Gastrocnemius medialis (tissue), 4 donors: ENCODE results near the gene AMMECR1. TPM values are rescaled to one million over a fixed set of nuclear protein-coding genes. Genes with fewer than 3 reads are reported as not detected.

ENCODE experiments used
- ATAC-seq, 2 donors: fragments of 150-250 bp; one replicate each; pipeline ENCODE4 v1.9.1; 2016
- DNase-seq, 2 donors: peaks; one replicate each; pipeline ENCODE4 v3.0.0-alpha.2; 2019
- H3K27ac ChIP-seq, 4 donors: fragments of 200-600 bp; sonication (generic); 1 replicate in 1 of 4; 2 replicates in 3 of 4; pipeline ENCODE4 v1.5.1; 2016 to 2018; ENCODE audit warnings: mild to moderate bottlenecking in 2 of 4, moderate library complexity in 1 of 4
- H3K27me3 ChIP-seq, 3 donors: fragments of 200-600 bp; sonication (generic) in 2 of 3; 1 replicate in 1 of 3; 2 replicates in 2 of 3; pipeline versions ENCODE4 v1.5.1 to v1.6.0; 2016 to 2019; ENCODE audit warnings: mild to moderate bottlenecking in 1 of 3, moderate library complexity in 1 of 3
- H3K36me3 ChIP-seq, 2 donors: fragments of 200-600 bp; sonication (generic) in 1 of 2; one replicate each; pipeline ENCODE4 v1.5.1; 2017 to 2018
- H3K4me1 ChIP-seq, 2 donors: fragments of 200-600 bp; sonication (generic) in 1 of 2; one replicate each; pipeline ENCODE4 v1.5.1; 2016 to 2017; ENCODE audit warnings: mild to moderate bottlenecking in 2 of 2
- H3K4me3 ChIP-seq, 4 donors: fragments of 200-600 bp; sonication (generic) in 3 of 4; 1 replicate in 1 of 4; 2 replicates in 3 of 4; pipeline ENCODE4 v1.5.1; 2016 to 2019; ENCODE audit warnings: mild to moderate bottlenecking in 2 of 4
- H3K9me3 ChIP-seq, 3 donors: fragments of 200-600 bp; sonication (generic) in 2 of 3; 1 replicate in 1 of 3; 2 replicates in 2 of 3; pipeline ENCODE4 v1.5.1; 2016 to 2019
- POLR2A ChIP-seq, 2 donors: fragments of 450-650 bp; IDR thresholded peaks; one replicate each; pipeline ENCODE4 v1.6.1; 2017; ENCODE audit warnings: antibody characterized with exemption in 2 of 2, mild to moderate bottlenecking in 2 of 2, moderate library complexity in 2 of 2
- in situ Hi-C, 4 donors: fragments of 200-750 bp; cut with MboI; loops; one replicate each; pipeline versions ENCODE4 v1.15.0 to v1.8.0; 2017; ENCODE audit warnings: low sequenced_read_pairs in 4 of 4
- intact Hi-C: fragments of 100-400 bp; cut with DNase I; formaldehyde crosslinking; loops from one replicate; pipeline ENCODE4 v1.15.1; 2023; ENCODE audit warnings: low total_unique reads
- total RNA-seq, 4 donors: library from RNA; depleted of rRNA; stranded (reverse); fragments of >200 nt; gene quantifications; one replicate each; pipeline versions ENCODE4 v1.1.0 to v1.2.3, GENCODE V29; 2016
- TF ChIP-seq, protein P1 (sequence below), 5 experiments: fragments of 450-650 bp in 3 of 5; fragments of 200-600 bp in 2 of 5; sonication (generic) in 2 of 5; IDR thresholded peaks in 4 of 5; conservative IDR thresholded peaks in 1 of 5; 1 replicate in 4 of 5; 2 replicates in 1 of 5; pipeline ENCODE4 v1.5.1; 2016 to 2019; ENCODE audit warnings: antibody characterized with exemption in 5 of 5, mild to moderate bottlenecking in 3 of 5, moderate library complexity in 3 of 5

AMMECR1 gene
- total RNA-seq, 4 donors from 2014 or later: 1.2 to 2.6 (median 1.9) TPM

DNA sequence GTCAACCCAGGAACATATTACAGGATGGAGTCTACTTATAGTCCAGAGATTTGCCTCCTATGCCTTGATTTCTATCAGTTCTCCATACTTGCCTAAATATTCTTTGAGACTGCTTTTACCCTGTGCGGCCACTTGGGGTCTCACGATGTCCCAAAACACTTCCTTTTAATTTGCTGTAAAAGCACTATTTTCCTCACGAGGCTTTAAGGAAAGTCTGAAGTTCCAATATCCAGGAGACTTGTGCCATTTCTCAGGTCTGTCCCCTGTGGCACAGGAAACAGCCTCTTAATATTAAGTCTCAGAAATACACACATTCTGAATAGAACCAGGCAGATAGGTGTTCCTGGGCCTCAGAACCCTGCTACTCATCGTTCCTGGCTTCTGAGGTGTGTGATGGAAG is 172.0 kb downstream of the AMMECR1 start:
- in situ Hi-C loops: loop anchor here (5.0 to 25.0 kb wide), 3 partner anchors 234 to 241 kb away; no protein-coding TSS in a partner anchor

DNA sequence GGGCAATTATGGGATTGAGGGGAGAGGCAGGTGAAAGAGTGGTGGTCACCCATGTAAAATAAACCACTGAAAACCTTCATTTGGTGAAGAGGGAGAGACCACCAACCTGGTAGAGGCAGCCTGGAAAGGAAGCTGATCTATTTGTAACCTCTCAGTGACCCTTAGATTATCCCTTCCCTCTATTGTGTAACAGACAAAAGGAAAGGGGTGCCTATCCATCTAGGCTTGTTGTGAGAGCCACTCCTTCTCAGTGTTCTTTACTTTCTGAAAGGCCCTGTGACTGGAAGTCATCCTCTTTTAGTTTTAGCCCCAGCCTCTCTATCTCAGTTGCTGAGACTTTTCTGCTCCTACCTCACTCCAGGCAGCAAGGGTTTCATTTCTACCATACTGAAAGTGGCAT is 172.6 kb downstream of the AMMECR1 start:
- no peaks in the 10 kb centered on the region for H3K9me3 ChIP-seq
- no peaks in the 10 kb centered on the region for H3K36me3 ChIP-seq
- H3K27ac ChIP-seq: peak overlapping the region; percentile 40 to 77 (median 74)
- ATAC-seq (no peak), DNase-seq (no peak)
- no peaks in the 10 kb centered on the region for H3K27me3 ChIP-seq
- no peak for TF ChIP-seq POLR2A (IDR thresholded peaks at IDR 0.05)
- TF ChIP-seq, protein P1, sequence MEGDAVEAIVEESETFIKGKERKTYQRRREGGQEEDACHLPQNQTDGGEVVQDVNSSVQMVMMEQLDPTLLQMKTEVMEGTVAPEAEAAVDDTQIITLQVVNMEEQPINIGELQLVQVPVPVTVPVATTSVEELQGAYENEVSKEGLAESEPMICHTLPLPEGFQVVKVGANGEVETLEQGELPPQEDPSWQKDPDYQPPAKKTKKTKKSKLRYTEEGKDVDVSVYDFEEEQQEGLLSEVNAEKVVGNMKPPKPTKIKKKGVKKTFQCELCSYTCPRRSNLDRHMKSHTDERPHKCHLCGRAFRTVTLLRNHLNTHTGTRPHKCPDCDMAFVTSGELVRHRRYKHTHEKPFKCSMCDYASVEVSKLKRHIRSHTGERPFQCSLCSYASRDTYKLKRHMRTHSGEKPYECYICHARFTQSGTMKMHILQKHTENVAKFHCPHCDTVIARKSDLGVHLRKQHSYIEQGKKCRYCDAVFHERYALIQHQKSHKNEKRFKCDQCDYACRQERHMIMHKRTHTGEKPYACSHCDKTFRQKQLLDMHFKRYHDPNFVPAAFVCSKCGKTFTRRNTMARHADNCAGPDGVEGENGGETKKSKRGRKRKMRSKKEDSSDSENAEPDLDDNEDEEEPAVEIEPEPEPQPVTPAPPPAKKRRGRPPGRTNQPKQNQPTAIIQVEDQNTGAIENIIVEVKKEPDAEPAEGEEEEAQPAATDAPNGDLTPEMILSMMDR (IDR thresholded peaks at IDR 0.05 in 4 of 5, conservative IDR thresholded peaks at IDR 0.05 in 1 of 5): no peak
- in situ Hi-C loops: loop anchor here (5.0 to 25.0 kb wide), 3 partner anchors 233 to 241 kb away; no protein-coding TSS in a partner anchor
- intact Hi-C loops: loop anchor here (5.0 to 10.0 kb wide), 2 partner anchors 143 to 411 kb away; partner anchors contain the start of genes ACSL4 and TMEM164
- no peak overlapping the region for H3K4me3 ChIP-seq
- peaks cover 25 to 36% of the 10 kb centered on the region in 2 donors for H3K4me1 ChIP-seq

More for the DNA sequence above, 172.0 kb downstream of the AMMECR1 start:
- Histone ChIP-seq H3K27me3 (no peaks in the 10 kb centered on the region), H3K36me3 (no peaks in the 10 kb centered on the region), H3K27ac (peak overlapping the region; percentile 40 to 77 (median 74)), H3K4me3 (no peak overlapping the region), H3K4me1 (peaks cover 25 to 36% of the 10 kb centered on the region in 2 donors), H3K9me3 (no peaks in the 10 kb centered on the region)
- TF ChIP-seq POLR2A (IDR thresholded peaks at IDR 0.05): no peak
- TF ChIP-seq, protein P1 (IDR thresholded peaks at IDR 0.05 in 4 of 5, conservative IDR thresholded peaks at IDR 0.05 in 1 of 5): peak in 3 of 5 experiments; percentile 30 to 61 (median 45)
- ATAC-seq: no peak
- intact Hi-C loops: loop anchor here (2.0 to 10.0 kb wide), 3 partner anchors 144 to 411 kb away; partner anchors contain the start of genes ACSL4 and TMEM164
- no peak for DNase-seq

Other genes with a start within 250 kb of the AMMECR1 start
- gene RTL9, start 40.8 kb upstream of the AMMECR1 start, total RNA-seq: under 1 TPM in 2 of 4 donors, not detected in 2; 0.07 to 0.29 TPM